ENCODE data around the gene UBN2.
"Not testable (repeated sequence)": the region's sequence is repeated elsewhere in the genome, so short reads cannot be mapped to it uniquely, and the experiment has no call there.

Gene UBN2

GRCh38 chr7:139230774-139231512 is at the start of gene UBN2:
TSS of gene UBN2 (plus strand) at chr7:139231237. CDS start at chr7:139231485, 248 bp downstream.
- peak within 1 kb of the TSS; percentile 63 to 98 (median 94) for H3K27ac ChIP-seq
- H3K4me3 ChIP-seq = peak within 1 kb of the TSS; percentile 81 to 98 (median 90)

GRCh38 chr7:139181404-139181803 is 49.6 kb upstream of the UBN2 start:
- no peak overlapping the region for H3K27ac ChIP-seq
- H3K4me3 ChIP-seq = no peak overlapping the region

GRCh38 chr7:139182363-139182762 is 48.7 kb upstream of the UBN2 start:
- no peak overlapping the region for H3K4me3 ChIP-seq
- H3K27ac ChIP-seq = no peak overlapping the region

GRCh38 chr7:139183251-139183650 is 47.8 kb upstream of the UBN2 start:
- H3K27ac ChIP-seq = no peak overlapping the region
- no peak overlapping the region for H3K4me3 ChIP-seq

- Histone ChIP-seq H3K27ac (no peak overlapping the region), H3K4me3 (no peak overlapping the region)
Observed at GRCh38 chr7:139183878-139184338, 47.1 kb upstream of the UBN2 start.

GRCh38 chr7:139186146-139186545 is 44.9 kb upstream of the UBN2 start:
- H3K27ac ChIP-seq = no peak overlapping the region
- no peak overlapping the region for H3K4me3 ChIP-seq

GRCh38 chr7:139189357-139189756 is 41.7 kb upstream of the UBN2 start:
- no peak overlapping the region for H3K27ac ChIP-seq
- H3K4me3 ChIP-seq = no peak overlapping the region

- Histone ChIP-seq H3K27ac (no peak overlapping the region), H3K4me3 (no peak overlapping the region)
Observed at GRCh38 chr7:139192014-139192706, 38.9 kb upstream of the UBN2 start.

GRCh38 chr7:139200382-139200781 is 30.7 kb upstream of the UBN2 start:
- Histone ChIP-seq H3K27ac (no peak overlapping the region), H3K4me3 (no peak overlapping the region)

- H3K27ac ChIP-seq = no peak overlapping the region
- no peak overlapping the region for H3K4me3 ChIP-seq
Observed at GRCh38 chr7:139203992-139204391, 27.0 kb upstream of the UBN2 start.

GRCh38 chr7:139205843-139206242 is 25.2 kb upstream of the UBN2 start:
- H3K4me3 ChIP-seq = no peak overlapping the region
- no peak overlapping the region for H3K27ac ChIP-seq

GRCh38 chr7:139212133-139212532 is 18.9 kb upstream of the UBN2 start:
- H3K27ac ChIP-seq = no peak overlapping the region
- H3K4me3 ChIP-seq = no peak overlapping the region

- H3K27ac ChIP-seq, H3K4me3 ChIP-seq: not testable (repeated sequence)
Observed at GRCh38 chr7:139213489-139213888, 17.5 kb upstream of the UBN2 start.

GRCh38 chr7:139218173-139218572 is 12.9 kb upstream of the UBN2 start:
- Histone ChIP-seq H3K27ac (no peak overlapping the region), H3K4me3 (no peak overlapping the region)

GRCh38 chr7:139224219-139224618 is 6.8 kb upstream of the UBN2 start:
- no peak overlapping the region for H3K27ac ChIP-seq

GRCh38 chr7:139224836-139225235 is 6.2 kb upstream of the UBN2 start:
- not testable (repeated sequence) for H3K4me3 ChIP-seq, H3K27ac ChIP-seq

More at GRCh38 chr7:139224219-139224618, 6.8 kb upstream of the UBN2 start:
- H3K4me3 ChIP-seq = no peak overlapping the region

GRCh38 chr7:139225286-139226157 is 5.5 kb upstream of the UBN2 start:
- H3K4me3 ChIP-seq, H3K27ac ChIP-seq: not testable (repeated sequence)

GRCh38 chr7:139226158-139226515 is 4.9 kb upstream of the UBN2 start:
- not testable (repeated sequence) for H3K27ac ChIP-seq, H3K4me3 ChIP-seq

- not testable (repeated sequence) for H3K27ac ChIP-seq, H3K4me3 ChIP-seq
Observed at GRCh38 chr7:139226988-139227488, 4.0 kb upstream of the UBN2 start.

- Histone ChIP-seq H3K27ac (peak overlapping the region in 8 of 21 experiments; percentile 88 to 98 (median 95)), H3K4me3 (peak overlapping the region in 4 of 7 experiments; percentile 81 to 98 (median 90))
Observed at GRCh38 chr7:139230023-139230422, 1.0 kb upstream of the UBN2 start.

All from skin epidermis (tissue), 12 donors.